Measurements from ENCODE around the gene EPHA2.
"Not testable (repeated sequence)": the region's sequence is repeated elsewhere in the genome, so short reads cannot be mapped to it uniquely, and the experiment has no call there.

The EPHA2 gene

DNA sequence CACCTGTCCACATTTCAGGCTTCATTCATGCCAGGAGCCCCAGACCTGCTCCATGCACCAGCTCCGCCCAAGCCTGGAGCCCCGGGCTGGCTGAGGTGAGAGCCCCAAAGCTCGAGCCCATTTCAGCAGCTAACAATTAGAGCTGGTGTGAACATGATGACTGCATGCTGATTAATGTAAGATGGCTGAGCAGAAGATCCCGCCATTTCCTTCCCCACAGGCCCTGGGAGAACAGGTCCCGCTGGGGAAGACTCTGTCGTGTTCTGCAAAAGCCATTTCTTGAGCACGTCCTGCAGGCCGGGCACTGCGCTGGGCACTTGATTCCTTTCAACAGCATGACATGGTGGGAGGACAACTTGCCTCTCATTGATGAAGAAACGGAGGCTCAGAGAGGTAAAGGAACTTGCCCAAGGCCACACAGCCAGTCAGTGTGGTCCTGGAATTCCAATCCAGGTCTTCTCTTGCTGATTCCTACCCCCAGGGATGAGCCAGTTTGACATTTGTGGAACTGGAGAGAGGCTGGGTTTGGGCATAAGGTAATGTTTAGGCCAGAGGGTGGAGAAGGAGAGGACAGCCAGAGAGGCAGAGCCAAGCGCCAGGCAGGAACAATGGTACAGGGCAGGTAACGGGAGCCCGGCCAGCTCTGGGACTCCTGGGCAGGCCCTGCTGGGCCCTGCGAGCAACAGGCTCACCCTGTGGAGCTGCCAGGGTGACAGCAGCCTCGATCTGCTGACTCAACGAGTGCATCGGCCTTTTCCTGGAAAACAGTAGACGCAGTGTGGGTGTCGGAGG is 28.1 kb upstream of the EPHA2 start:
- no peak for DNase-seq

DNA sequence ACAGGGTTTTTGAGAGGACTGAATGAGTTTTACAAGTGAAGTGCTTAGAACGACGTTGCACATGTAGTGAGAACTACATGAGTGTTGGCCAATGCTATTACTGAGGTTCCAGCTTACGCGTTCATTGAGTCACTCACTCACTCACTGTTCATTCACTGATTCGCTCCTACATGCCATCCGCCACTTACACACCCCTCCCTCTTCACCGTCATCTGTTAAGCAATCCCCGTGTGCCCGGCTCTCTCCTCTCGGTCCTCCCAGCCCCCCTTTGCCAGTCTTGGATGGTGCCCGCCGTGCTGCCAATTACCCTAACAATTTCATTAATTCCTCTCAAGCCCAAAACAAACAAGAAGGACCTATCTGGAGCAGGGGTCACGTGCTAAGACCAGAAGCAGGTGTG is 27.3 kb upstream of the EPHA2 start:
- no peak for DNase-seq

DNA sequence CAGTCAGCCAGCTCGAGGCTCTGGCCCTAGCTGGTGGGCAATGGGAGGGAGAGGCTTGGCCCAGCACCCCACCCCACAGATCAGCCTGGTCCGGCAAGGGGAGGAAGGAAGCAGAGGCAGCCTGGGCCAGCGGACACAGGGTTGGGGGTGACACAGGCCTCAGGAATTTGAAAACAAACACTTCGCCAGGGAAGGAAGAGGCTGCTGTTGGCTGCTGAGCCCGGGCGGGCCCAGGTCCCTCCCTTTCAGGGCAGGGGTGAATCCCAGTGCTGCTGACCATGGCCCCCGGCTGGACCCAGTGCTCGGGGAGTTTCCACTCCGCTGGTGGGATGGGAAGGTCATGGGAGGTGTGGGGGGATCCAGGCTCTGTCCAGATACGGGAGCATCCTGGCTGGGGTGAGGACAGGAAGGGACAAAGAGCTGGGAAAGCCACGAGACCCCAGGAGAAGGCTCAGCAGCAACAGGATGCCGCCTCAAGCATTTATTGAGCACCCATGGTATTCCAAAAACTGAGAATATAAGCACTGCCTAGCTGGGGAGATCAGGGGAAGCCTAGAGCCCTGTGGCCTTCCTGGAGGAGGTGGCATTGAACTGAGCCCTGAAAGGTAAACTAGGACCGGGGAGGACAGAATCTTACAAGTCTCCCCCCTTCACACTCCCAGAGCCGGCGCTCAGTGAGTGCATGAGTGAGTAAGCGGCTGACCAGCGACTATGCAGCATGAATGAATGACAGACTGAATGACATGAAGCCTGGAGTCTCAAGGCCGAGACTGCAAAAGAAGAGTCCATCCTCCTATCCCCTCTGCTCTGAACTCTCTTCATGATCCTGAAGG is 26.2 kb upstream of the EPHA2 start:
- no peak for DNase-seq

DNA sequence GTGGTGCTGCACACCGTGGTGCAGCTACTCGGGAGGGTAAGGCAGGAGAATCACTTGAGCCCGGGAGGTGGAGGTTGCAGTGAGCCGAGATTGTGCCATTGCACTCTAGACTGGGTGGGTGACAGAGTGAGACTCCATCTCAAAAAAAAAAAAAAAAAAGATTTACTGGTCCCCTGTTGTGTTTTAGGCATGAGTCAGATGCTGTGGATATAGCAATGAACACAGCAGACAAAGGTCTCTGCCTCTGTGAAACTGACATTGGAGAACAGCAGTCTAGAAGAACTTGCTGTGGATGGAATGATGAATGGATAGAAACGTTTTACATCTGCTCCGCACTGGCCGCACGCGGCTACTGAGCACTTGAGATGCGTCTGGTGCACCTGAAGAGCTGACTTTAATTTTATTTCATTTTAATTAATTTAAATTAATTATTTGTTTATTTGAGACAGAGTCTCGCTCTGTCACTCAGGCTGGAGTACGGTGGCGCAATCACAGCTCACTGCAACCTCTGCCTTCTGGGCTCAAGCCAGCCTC is 24.5 kb upstream of the EPHA2 start:
- no peak for DNase-seq

- no peak for DNase-seq
Measured at GRCh38 chr1:16178596-16179497, 23.0 kb upstream of the EPHA2 start.

GRCh38 chr1:16177306-16177705 is 21.4 kb upstream of the EPHA2 start:
- DNase-seq: no peak

GRCh38 chr1:16176653-16177052 is 20.8 kb upstream of the EPHA2 start:
- DNase-seq: no peak

GRCh38 chr1:16175610-16176553 is 20.0 kb upstream of the EPHA2 start:
- DNase-seq: peak; percentile 35 to 82

GRCh38 chr1:16174886-16175598 is 19.2 kb upstream of the EPHA2 start:
- no peak for DNase-seq

DNA sequence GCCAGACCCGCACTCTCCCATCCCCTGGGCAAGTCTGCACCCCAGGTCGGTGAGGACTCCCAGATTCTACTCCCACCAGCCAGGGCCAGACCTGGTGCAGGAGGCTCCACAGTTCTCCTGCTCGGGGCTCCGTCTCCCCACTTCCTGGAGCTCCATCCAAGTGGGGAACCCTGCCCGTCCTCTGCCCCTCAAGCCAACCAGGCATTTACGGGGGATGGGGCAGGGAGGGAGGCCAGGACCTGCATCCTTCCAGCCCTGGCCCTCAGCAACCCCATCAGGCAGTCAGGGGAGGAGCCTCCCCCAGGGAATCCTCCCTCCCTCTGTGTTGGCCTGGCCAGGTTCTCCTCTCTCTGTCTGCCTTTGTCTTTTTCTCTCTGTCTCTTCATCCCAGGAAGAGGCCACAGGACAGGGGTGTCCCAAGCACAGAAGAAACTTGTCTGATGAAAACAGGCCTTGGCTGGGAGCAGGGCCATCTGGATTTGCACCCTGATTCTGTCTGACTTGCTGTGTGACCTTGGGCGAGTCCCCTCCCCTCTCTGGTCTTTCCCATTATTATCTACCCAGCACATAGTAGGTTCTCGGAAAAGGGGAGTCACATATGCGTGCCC is 18.5 kb upstream of the EPHA2 start:
- no peak for DNase-seq

DNA sequence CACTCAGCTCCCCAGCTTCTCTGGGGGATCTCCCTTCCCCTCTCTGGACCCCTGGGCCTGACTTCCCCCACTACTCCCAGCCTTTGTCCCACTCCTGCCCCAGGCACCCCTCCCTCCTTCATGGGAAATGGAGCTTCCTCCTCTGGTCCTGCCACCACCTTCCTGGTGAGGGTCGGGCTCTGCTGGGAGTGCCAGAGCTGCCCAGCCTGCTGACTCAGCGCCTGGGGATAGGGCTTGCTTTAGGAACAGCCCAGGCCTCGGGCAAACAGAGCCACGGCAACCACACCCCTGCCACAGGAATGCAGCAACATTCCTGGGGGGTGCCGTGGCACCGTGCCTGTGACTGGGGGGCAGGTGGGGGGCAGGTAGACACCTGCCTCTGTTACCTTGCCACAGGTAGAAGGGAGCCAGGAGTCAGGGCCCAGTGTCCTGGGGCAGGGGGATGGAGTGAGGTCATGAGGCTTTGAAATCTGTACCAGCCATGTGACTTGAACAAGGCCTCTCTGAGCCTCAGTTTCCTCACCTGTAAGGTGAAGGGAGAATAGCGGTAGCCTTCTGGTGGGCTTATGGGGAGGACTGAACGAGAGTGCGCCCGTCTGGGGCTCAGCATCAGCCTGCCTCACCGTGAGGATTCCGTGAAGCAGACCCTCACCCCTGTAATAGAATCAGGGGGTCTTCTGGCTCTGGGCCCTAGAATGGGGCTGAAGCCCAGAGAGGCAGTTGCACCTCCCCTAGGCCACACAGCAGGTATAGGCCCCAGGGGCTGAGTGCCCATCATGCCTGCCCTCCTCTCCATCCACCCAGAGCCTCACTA is 17.8 kb upstream of the EPHA2 start:
- peak in 1 of 2 experiments; percentile 22 for DNase-seq

DNA sequence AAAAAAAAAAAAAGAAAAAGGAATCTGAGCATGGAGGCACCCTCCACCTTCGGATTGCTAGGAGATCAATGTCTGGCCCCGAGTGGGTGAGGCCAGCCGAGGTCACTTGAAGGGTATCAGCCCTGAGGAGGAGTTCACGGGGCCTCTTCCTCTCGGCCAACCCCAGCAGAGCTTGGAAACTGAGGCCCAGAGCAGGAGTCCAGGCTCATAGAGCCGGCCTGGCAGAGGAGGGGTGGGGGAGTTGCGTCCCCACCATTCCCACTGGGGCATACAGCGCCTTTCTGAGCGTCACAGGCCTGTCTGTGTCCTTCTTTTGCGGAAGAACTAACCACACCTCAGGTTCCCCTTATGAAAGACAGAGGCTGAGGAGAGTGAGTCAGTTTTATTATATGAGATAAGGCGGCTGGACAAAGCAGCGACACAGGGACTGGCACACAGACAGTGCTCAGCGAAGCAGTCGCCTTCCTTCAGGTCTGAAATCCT is 17.1 kb upstream of the EPHA2 start:
- DNase-seq: no peak

- no peak for DNase-seq
Measured at GRCh38 chr1:16172218-16172830, 16.5 kb upstream of the EPHA2 start.

DNA sequence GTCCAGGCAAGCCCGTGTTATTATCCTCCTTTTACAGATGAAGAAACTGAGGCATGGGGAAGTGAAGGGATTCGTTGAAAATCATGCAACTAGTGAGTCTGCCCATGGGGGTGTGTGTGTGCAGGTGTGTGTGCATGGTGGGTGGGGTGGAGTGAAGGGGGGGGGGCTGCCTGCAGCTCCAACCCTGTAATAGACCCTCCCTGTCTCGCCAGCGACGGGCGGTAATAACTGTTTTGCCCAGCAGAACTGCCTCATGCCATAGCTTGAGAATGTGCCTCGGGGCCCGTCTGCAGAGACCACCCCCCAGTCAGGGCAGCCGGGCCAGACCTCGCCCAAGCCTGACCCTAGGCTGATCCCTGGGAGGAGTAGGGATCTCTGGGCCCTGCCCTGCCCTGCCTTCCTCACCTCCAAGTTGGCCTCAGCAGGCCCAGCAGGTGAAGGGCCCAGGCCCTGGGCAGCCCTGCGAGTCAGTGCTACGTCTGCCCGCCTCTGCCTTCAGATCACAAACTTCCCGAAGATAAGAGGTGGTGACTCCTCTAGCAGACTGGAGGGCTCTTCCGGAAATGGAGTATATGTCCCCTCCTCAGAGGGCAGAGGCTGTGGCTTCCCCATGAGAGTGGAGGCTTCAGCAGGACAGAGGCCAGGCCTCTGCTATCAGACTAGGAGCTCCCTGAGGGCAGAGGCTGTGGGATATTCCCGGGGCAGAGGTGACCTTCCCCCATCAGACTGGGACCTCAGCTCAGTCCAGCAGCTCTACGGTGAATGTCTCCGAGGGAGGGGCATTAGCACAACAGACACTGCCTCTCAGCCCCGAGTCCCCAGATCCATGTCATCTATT is 15.7 kb upstream of the EPHA2 start:
- no peak for DNase-seq

DNA sequence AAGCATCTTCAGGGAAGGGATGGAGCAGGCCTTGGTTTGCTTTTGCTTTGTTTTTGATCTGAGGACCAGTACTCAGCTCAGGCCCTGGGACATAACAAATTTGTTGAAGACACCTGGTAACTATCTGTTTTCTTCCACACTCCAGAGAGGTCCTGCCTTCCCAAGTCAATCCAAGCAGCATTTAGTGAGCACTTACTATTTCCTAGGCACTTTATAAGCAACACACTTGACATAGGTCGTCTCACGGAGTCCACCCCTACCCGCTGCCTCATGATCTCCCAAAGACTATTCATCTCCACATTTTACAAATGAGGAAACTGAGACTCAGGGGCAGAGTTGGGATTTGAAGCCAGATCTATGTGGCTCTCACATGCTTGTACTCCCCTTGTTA is 14.4 kb upstream of the EPHA2 start:
- DNase-seq: no peak

- no peak for DNase-seq
Measured at GRCh38 chr1:16168622-16169360, 12.9 kb upstream of the EPHA2 start.

- not testable (repeated sequence) for DNase-seq
Measured at GRCh38 chr1:16168144-16168495, 12.3 kb upstream of the EPHA2 start.
